IMR-90 (cell line): ENCODE results near the gene TYMS. TPM values are rescaled to one million over a fixed set of nuclear protein-coding genes. Genes with fewer than 3 reads are reported as not detected.

Source experiments
- ATAC-seq: fragments of 200-7000 bp; cut with Tn5 transposase; 2 replicates; pipeline ENCODE4 v1.9.1; 2020; ENCODE audit warnings: low read depth, mild to moderate bottlenecking, moderate library complexity
- BruUV-seq: library from RNA; stranded (reverse); fragments of 400-500 nt; replicated peaks from 2 replicates; lab custom pipeline; 2021; lab: Mats Ljungman, UMichigan
- CTCF ChIA-PET: fragments of 300-600 bp; formaldehyde crosslinking; extraction: SDS; loops from one replicate; lab custom pipeline; 2021; ENCODE audit warnings: antibody characterized with exemption; lab: Yijun Ruan, JAX
- POLR2A ChIA-PET: fragments of 300-600 bp; sonication (Branson Sonifier 250); formaldehyde crosslinking; loops from one replicate; lab custom pipeline; 2022; ENCODE audit warnings: antibody characterized with exemption; ENCODE audit not compliant: unreplicated experiment; lab: Charles Lee
- DNase-seq: peaks from one replicate; pipeline ENCODE4 v3.0.0; 2013
- H2AFZ ChIP-seq: replicated peaks from 2 replicates; pipeline ENCODE3; 2013; ENCODE audit warnings: low read length, mild to moderate bottlenecking; ENCODE audit not compliant: poor library complexity
- H2AK5ac ChIP-seq: 2 replicates; pipeline ENCODE4 v1.6.1; 2013; ENCODE audit warnings: low read depth, low read length, inconsistent platforms
- H2AK9ac ChIP-seq: replicated peaks from 2 replicates; pipeline ENCODE3; 2013; ENCODE audit warnings: mild to moderate bottlenecking, low read depth, low read length, moderate library complexity; ENCODE audit not compliant: poor library complexity
- H2BK120ac ChIP-seq: 2 replicates; pipeline ENCODE4 v1.6.1; 2013; ENCODE audit warnings: low read depth, low read length, inconsistent platforms
- H2BK15ac ChIP-seq: 3 replicates; pipeline ENCODE4 v1.6.1; 2013; ENCODE audit warnings: low read depth, low read length, inconsistent platforms
- H2BK20ac ChIP-seq: 2 replicates; pipeline ENCODE4 v1.6.1; 2013; ENCODE audit warnings: low read depth, mild to moderate bottlenecking, inconsistent platforms, low read length, moderate library complexity
- H2BK5ac ChIP-seq: 2 replicates; pipeline ENCODE4 v1.6.1; 2013; ENCODE audit warnings: mild to moderate bottlenecking, low read depth, low read length, inconsistent platforms; ENCODE audit not compliant: poor library complexity, severe bottlenecking
- H3K14ac ChIP-seq: replicated peaks from 2 replicates; pipeline ENCODE4 v1.6.1; 2013; ENCODE audit warnings: low read depth, low read length, inconsistent platforms
- H3K18ac ChIP-seq: 2 replicates; pipeline ENCODE4 v1.6.1; 2013; ENCODE audit warnings: low read depth, low read length, control low read depth
- H3K23ac ChIP-seq: 2 replicates; pipeline ENCODE4 v1.6.1; 2013; ENCODE audit warnings: low read depth, low read length, inconsistent platforms
- H3K27ac ChIP-seq: 2 replicates; pipeline ENCODE4 v1.5.1; 2013; ENCODE audit warnings: mild to moderate bottlenecking, control low read depth, low read length; ENCODE audit not compliant: insufficient read depth
- H3K27me3 ChIP-seq: 2 replicates; pipeline ENCODE4 v1.6.1; 2013; ENCODE audit warnings: low read length; ENCODE audit not compliant: control insufficient read depth, insufficient read depth
- H3K36me3 ChIP-seq: 2 replicates; pipeline ENCODE4 v1.6.1; 2013; ENCODE audit warnings: low read length, mixed read lengths; ENCODE audit not compliant: control insufficient read depth, insufficient read depth
- H3K4ac ChIP-seq: 2 replicates; pipeline ENCODE4 v1.6.1; 2013; ENCODE audit warnings: low read depth, low read length, inconsistent platforms
- H3K4me1 ChIP-seq: 2 replicates; pipeline ENCODE4 v1.6.1; 2013; ENCODE audit warnings: low read length, mixed read lengths; ENCODE audit not compliant: control insufficient read depth, insufficient read depth
- H3K4me2 ChIP-seq: 2 replicates; pipeline ENCODE4 v1.6.1; 2013; ENCODE audit warnings: low read depth, mild to moderate bottlenecking, control low read depth, low read length, moderate library complexity
- H3K4me3 ChIP-seq: 2 replicates; pipeline ENCODE4 v1.5.1; 2013; ENCODE audit warnings: low read depth, mild to moderate bottlenecking, control low read depth, low read length, moderate library complexity; ENCODE audit not compliant: insufficient read depth
- H3K56ac ChIP-seq: 2 replicates; pipeline ENCODE4 v1.6.1; 2013; ENCODE audit warnings: low read length, inconsistent platforms; ENCODE audit not compliant: insufficient read depth; ENCODE audit errors: extremely low read depth
- H3K79me1 ChIP-seq, 2 experiments: 2 replicates each; pipeline ENCODE4 v1.6.1; 2013; ENCODE audit warnings: low read length in 2 of 2, inconsistent platforms in 1 of 2, low read depth in 1 of 2
- H3K9ac ChIP-seq: 2 replicates; pipeline ENCODE4 v1.6.1; 2013; ENCODE audit warnings: low read depth, low read length, control low read depth
- H3K9me1 ChIP-seq: 2 replicates; pipeline ENCODE4 v1.6.1; 2013; ENCODE audit warnings: low read length, inconsistent platforms; ENCODE audit not compliant: insufficient read depth
- H3K9me3 ChIP-seq: 2 replicates; pipeline ENCODE4 v1.6.1; 2013; ENCODE audit warnings: low read length; ENCODE audit not compliant: control insufficient read depth, insufficient read depth
- H4K20me1 ChIP-seq: 2 replicates; pipeline ENCODE4 v1.6.1; 2013; ENCODE audit warnings: low read length, inconsistent platforms; ENCODE audit not compliant: insufficient read depth
- H4K5ac ChIP-seq: 2 replicates; pipeline ENCODE4 v1.6.1; 2013; ENCODE audit warnings: mild to moderate bottlenecking, low read depth, low read length, control low read depth
- H4K8ac ChIP-seq, 2 experiments: 2 replicates each; pipeline ENCODE4 v1.6.1; 2013; ENCODE audit warnings: low read depth in 2 of 2, low read length in 2 of 2, control low read depth in 1 of 2, inconsistent platforms in 1 of 2
- H4K91ac ChIP-seq: 2 replicates; pipeline ENCODE4 v1.6.1; 2013; ENCODE audit warnings: low read depth, low read length, inconsistent platforms; ENCODE audit not compliant: insufficient read depth
- CEBPB ChIP-seq: IDR thresholded peaks from 2 replicates; pipeline ENCODE4 v1.6.1; 2012; ENCODE audit warnings: low read depth, low read length, improper control_type of control experiment
- CHD1 ChIP-seq: IDR thresholded peaks from 2 replicates; pipeline ENCODE4 v1.6.1; 2012; ENCODE audit warnings: low read depth, low read length, improper control_type of control experiment
- FOS ChIP-seq: fragments of 150-350 bp; IDR thresholded peaks from 2 replicates; pipeline ENCODE4 v1.6.1; 2016; ENCODE audit warnings: low read depth, low read length
- MAFK ChIP-seq: IDR thresholded peaks from 2 replicates; pipeline ENCODE4 v1.6.1; 2012; ENCODE audit warnings: low read depth, low read length, improper control_type of control experiment
- MAZ ChIP-seq: IDR thresholded peaks from 2 replicates; pipeline ENCODE4 v1.6.1; 2012; ENCODE audit warnings: low read depth, mild to moderate bottlenecking, low read length, improper control_type of control experiment, moderate library complexity, borderline replicate concordance
- NFE2L2 ChIP-seq: fragments of 150-350 bp; IDR thresholded peaks from 2 replicates; pipeline ENCODE4 v1.6.1; 2016; ENCODE audit warnings: low read depth, mild to moderate bottlenecking, low read length
- RAD21 ChIP-seq: IDR thresholded peaks from 2 replicates; pipeline ENCODE4 v1.6.1; 2012; ENCODE audit warnings: low read length, improper control_type of control experiment
- RFX5 ChIP-seq: IDR thresholded peaks from 2 replicates; pipeline ENCODE4 v1.8.0; 2012; ENCODE audit warnings: low read depth, mild to moderate bottlenecking, low read length, moderate library complexity
- USF2 ChIP-seq: fragments of 150-350 bp; IDR thresholded peaks from 2 replicates; pipeline ENCODE4 v1.6.1; 2017; ENCODE audit warnings: mild to moderate bottlenecking, antibody characterized with exemption, low read length, low read depth
- WGBS, 2 experiments: methylation state at CpG; one replicate each; pipeline versions ENCODE4 v1.1.5 to v1.1.7; 2013; ENCODE audit warnings: missing lambda C conversion rate in 2 of 2; ENCODE audit not compliant: insufficient read length in 1 of 2; ENCODE audit errors: extremely low coverage in 2 of 2; 5-methylcytosine and 5-hydroxymethylcytosine counted together
- dilution Hi-C: fragments of 300-500 bp; cut with HindIII; formaldehyde crosslinking; loops from one replicate; pipeline ENCODE4 v1.14.3; 2018; ENCODE audit warnings: low sequenced_read_pairs; ENCODE audit not compliant: unreplicated experiment
- in situ Hi-C: fragments of 300-500 bp; cut with MboI; formaldehyde crosslinking; loops from 3 replicates; pipeline ENCODE4 v1.14.3; 2019; ENCODE audit warnings: low sequenced_read_pairs, inconsistent platforms, mixed read lengths
- intact Hi-C: fragments of 100-400 bp; cut with micrococcal nuclease; formaldehyde crosslinking; loops from 2 replicates; pipeline ENCODE4 v1.10.0; 2022
- polyA plus RNA-seq, 3 experiments: library from polyadenylated mRNA; depleted of rRNA; stranded (reverse); fragments of >200 nt; gene quantifications; 2 replicates each; pipeline ENCODE4 v1.2.3, GENCODE V29; 2012; ENCODE audit warnings: low replicate concordance in 1 of 3
- total RNA-seq: library from RNA; depleted of rRNA; stranded (reverse); fragments of >200 nt; gene quantifications from 2 replicates; pipeline ENCODE4 v1.2.3, GENCODE V29; 2012
- TF ChIP-seq, protein P1 (sequence below): fragments of 150-350 bp; IDR thresholded peaks from 2 replicates; pipeline ENCODE4 v1.6.1; 2016; ENCODE audit warnings: low read depth, mild to moderate bottlenecking, low read length, moderate library complexity, borderline replicate concordance

The TYMS gene
- total and polyA plus RNA-seq, 2 of the 4 experiments (the other 2 are of a cell fraction): 28.3 to 92.2 TPM

GRCh38 chr18:677145-677544 is 19.7 kb downstream of the TYMS start:
- Histone ChIP-seq H2BK5ac (no peak overlapping the region), H3K4me1 (no peaks in the 10 kb centered on the region), H2AFZ (no peak overlapping the region), H3K27ac (no peak overlapping the region), H3K36me3 (peaks cover 27% of the 10 kb centered on the region), H4K8ac (no peak overlapping the region), H3K4ac (no peak overlapping the region), H3K23ac (no peak overlapping the region), H3K9me1 (peaks cover 3% of the 10 kb centered on the region; the same call in 1 of the 2 replicates), H3K27me3 (no peaks in the 10 kb centered on the region), H3K9ac (no peak overlapping the region), H3K56ac (no peak overlapping the region), H2BK20ac (no peak overlapping the region), H2AK5ac (no peak overlapping the region), H3K4me2 (no peak overlapping the region), H3K14ac (no peak overlapping the region), H3K18ac (no peak overlapping the region), H3K9me3 (no peaks in the 10 kb centered on the region), H2AK9ac (no peak overlapping the region), H4K91ac (no peak overlapping the region), H4K20me1 (no peaks in the 10 kb centered on the region), H2BK120ac (no peak overlapping the region), H4K5ac (no peak overlapping the region), H2BK15ac (no peak overlapping the region), H3K4me3 (no peak overlapping the region), H3K79me1 (no peaks in the 10 kb centered on the region)
- ATAC-seq: no peak
- POLR2A ChIA-PET: interaction anchor here (0.5 kb wide), 1 partner anchor 14 kb away, joined by 3 read pairs; no protein-coding TSS in a partner anchor
- in situ Hi-C loops (no loop called here), dilution Hi-C loops (no loop called here), intact Hi-C loops (no loop called here)
- TF ChIP-seq, protein P1, sequence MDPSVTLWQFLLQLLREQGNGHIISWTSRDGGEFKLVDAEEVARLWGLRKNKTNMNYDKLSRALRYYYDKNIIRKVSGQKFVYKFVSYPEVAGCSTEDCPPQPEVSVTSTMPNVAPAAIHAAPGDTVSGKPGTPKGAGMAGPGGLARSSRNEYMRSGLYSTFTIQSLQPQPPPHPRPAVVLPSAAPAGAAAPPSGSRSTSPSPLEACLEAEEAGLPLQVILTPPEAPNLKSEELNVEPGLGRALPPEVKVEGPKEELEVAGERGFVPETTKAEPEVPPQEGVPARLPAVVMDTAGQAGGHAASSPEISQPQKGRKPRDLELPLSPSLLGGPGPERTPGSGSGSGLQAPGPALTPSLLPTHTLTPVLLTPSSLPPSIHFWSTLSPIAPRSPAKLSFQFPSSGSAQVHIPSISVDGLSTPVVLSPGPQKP: no peak
- no peak for TF ChIP-seq RAD21
- no peak for TF ChIP-seq FOS
- TF ChIP-seq RFX5: no peak
- no peak for TF ChIP-seq CEBPB
- no peak for TF ChIP-seq NFE2L2
- no peak for TF ChIP-seq USF2
- TF ChIP-seq MAZ: no peak
- no peak for TF ChIP-seq MAFK
- no peak for TF ChIP-seq CHD1
- 67% methylated on average over 1 of the region's 4 CpGs; no CpG with 5 or more reads in 1 of the 2 experiments for WGBS, 2 experiments
- BruUV-seq: no TSS peak
- no peak for DNase-seq
- CTCF ChIA-PET: no interaction called here
